HG03354 (cell line): ENCODE measurements around the gene RAB6A.
"Not testable (repeated sequence)": the region's sequence is repeated elsewhere in the genome, so short reads cannot be mapped to it uniquely, and the experiment has no call there.

Experiments
- ATAC-seq: cut with Tn5 transposase; IDR thresholded peaks from one replicate; pipeline ENCODE4 v1.9.1; 2021; ENCODE audit warnings: mild to moderate bottlenecking; ENCODE audit not compliant: unreplicated experiment, poor library complexity, severe bottlenecking

The RAB6A gene

GRCh38 chr11:73760679-73761402 is at the start of gene RAB6A:
Gene RAB6A, minus strand, starts transcription at chr11:73761074. Its CDS starts 439 bp downstream, at chr11:73760635.
- ATAC-seq: peak; percentile 93

GRCh38 chr11:73810637-73811036 is 49.8 kb upstream of the RAB6A start:
- no peak for ATAC-seq

- ATAC-seq: no peak
Measured at GRCh38 chr11:73808052-73808451, 47.2 kb upstream of the RAB6A start.

GRCh38 chr11:73804712-73805111 is 43.8 kb upstream of the RAB6A start:
- ATAC-seq: no peak

GRCh38 chr11:73801136-73801535 is 40.3 kb upstream of the RAB6A start:
- ATAC-seq: no peak

- ATAC-seq: no peak
Measured at GRCh38 chr11:73800276-73800806, 39.5 kb upstream of the RAB6A start.

GRCh38 chr11:73797457-73797856 is 36.6 kb upstream of the RAB6A start:
- no peak for ATAC-seq

- no peak for ATAC-seq
Measured at GRCh38 chr11:73795925-73796632, 35.2 kb upstream of the RAB6A start.

- no peak for ATAC-seq
Measured at GRCh38 chr11:73792584-73792983, 31.7 kb upstream of the RAB6A start.

- no peak for ATAC-seq
Measured at GRCh38 chr11:73789279-73789670, 28.4 kb upstream of the RAB6A start.

GRCh38 chr11:73787643-73788558 is 27.0 kb upstream of the RAB6A start, which contains the start of gene MRPL48:
Gene MRPL48, plus strand, starts transcription at chr11:73787874. Its CDS starts 98 bp downstream, at chr11:73787972.
- ATAC-seq: peak; percentile 95

- ATAC-seq: no peak
Measured at GRCh38 chr11:73787051-73787642, 26.3 kb upstream of the RAB6A start.

- not testable (repeated sequence) for ATAC-seq
Measured at GRCh38 chr11:73785467-73785866, 24.6 kb upstream of the RAB6A start.

GRCh38 chr11:73784734-73785133 is 23.9 kb upstream of the RAB6A start:
- no peak for ATAC-seq

- no peak for ATAC-seq
Measured at GRCh38 chr11:73784080-73784634, 23.3 kb upstream of the RAB6A start.

GRCh38 chr11:73783483-73784020 is 22.7 kb upstream of the RAB6A start:
- ATAC-seq: no peak

GRCh38 chr11:73781303-73781702 is 20.4 kb upstream of the RAB6A start:
- no peak for ATAC-seq

- peak; percentile 98 for ATAC-seq
Measured at GRCh38 chr11:73779084-73779902, 18.4 kb upstream of the RAB6A start.
